Activated T-cell treated with anti-CD3 and anti-CD28 coated beads, Interleukin-2, amount 50 U/mL, for 1 hour (primary cell): Measurements from ENCODE around the gene PAEP.

Experiments used
- DNase-seq: peaks from one replicate; pipeline ENCODE4 v3.0.0-alpha.2; 2020

Gene PAEP

DNA sequence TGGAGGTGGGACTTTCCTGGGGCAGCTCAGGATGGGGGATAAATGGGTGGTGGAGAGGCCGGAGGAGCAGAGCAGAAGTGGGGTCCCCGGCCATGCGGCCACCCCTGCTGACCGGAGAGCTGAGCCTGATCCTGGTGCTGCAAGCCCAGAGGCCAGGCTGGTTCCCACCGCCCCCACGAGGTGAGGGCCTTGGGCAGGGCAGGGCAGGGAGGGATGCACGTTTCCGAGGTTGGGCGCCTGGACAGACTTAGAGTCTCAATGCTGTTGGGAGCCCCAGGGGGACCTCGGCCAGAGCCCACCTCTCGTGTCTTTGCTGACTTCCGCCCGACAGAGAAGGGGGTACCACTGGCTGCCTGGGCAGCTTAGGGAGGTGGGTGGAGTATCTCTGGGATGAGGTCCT is 10.1 kb upstream of the PAEP start:
- no peak for DNase-seq

DNA sequence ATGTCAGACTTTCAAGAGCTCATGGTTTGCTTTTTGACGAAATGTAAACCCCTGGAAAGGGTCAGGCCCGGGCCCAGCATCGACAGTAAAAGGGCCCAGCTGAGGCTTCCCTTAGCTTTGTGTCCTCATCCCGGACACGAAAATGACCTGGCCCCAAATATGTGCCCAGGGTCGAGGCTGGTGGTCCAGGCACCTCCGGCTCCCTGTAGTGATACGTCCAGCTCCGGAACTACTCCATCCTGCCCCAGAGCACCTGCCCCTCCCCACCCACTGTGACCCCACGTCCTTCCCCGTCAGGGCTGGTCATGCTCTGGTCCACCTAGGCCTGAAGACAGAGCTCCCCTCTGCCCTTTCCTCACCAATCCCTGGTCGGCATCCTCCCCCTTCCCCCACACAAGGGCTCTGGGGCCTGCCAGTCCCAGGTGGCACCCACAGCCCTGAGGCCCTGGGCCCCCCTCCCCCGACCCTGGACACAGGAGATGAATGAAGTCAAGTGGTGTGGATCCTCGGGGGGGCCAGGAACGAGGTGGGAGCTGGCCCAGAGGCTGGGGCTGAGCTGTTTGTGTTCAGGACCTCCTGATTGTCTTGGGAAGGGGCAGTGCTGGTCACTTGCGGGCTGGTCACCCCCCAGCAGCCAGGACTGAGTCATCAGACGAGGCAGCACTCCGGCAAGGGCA is 9.4 kb upstream of the PAEP start:
- DNase-seq, result no peak

DNA sequence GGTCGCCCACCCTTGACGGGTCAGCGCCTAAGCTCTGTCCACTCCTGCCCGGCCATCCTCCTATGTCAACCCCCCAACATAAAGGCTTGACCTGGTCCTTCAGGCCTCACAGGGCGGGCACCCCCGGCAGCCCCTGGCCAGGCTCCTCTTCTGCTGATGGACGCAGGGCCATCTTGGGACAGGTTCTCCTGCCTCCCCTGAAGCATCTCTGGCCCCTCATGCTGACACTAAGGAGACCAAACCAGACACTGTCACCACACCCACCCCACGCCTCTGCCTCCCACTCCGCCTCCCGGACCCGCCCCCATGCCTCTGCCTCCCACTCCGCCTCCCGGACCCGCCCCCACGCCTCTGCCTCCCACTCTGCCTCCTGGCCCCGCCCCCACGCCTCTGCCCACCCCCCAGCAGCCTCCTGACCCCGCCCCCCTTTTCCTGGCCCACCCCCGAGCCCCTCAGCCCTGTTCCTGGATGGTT is 8.8 kb upstream of the PAEP start:
- DNase-seq, result no peak

DNA sequence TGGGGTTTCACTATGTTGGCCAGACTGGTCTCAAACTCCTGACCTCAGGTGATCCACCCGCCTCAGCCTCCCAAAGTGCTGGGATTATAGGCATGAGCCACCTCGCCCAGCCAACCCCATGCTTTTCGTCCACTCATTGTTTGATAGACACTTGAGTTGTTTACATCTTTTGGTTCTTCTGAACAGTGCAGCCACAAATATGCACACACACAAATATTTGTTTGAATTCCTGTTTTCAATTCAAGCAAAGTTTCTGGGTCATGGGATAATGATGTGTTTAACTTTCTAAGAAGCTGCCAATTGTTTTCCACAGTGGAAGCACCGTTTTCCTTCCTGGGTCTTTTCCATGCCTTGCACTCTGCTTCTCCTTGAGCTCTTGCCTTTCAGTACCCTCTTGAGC is 6.8 kb upstream of the PAEP start:
- no peak for DNase-seq

DNA sequence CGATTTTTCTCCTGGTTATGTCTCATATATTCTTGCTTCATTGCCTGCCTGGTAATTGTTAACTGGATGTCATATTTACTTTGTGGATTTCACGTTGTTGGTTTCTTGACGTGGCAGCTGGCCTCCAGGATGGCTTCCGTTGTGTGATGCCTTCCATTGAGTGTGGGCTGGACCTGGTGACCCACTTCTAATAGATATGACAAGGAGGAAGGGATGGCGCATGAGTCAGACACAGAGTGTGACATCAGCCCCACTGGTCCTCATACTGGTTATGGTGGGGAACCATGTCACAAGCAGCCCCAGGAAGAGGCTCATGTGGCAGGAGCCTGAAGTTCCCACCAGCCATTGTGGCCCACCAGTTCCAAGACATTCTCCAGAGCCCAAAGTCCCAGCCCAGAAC is 6.4 kb upstream of the PAEP start:
- no peak for DNase-seq

- no peak for DNase-seq
Measured at GRCh38 chr9:135555910-135556309, 5.6 kb upstream of the PAEP start.

GRCh38 chr9:135559606-135560005 is 1.9 kb upstream of the PAEP start:
- no peak for DNase-seq

GRCh38 chr9:135562235-135562745 is 734 bp downstream of the PAEP start:
- DNase-seq, result no peak

DNA sequence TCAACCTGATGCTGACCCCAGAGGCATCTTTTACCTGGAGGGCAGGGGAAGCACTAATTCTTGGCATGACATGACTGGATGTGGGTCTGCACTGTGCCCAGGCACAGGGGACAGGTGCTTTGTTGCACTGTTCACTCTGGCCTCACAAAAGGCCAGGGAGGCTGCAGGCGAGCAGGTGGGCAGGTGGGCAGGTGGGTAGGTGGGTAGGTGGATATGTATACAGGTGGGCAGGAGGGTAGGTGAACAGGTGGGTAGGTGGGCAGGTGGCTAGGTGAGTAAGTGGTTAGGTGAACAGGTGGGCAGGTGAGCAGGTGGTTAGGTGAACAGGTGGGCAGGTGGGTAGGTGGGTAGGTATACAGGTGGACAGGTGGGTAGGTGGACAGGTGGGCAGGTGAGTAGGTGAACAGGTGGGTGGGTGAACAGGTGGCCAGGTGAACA is 1.5 kb downstream of the PAEP start:
- DNase-seq, result no peak

DNA sequence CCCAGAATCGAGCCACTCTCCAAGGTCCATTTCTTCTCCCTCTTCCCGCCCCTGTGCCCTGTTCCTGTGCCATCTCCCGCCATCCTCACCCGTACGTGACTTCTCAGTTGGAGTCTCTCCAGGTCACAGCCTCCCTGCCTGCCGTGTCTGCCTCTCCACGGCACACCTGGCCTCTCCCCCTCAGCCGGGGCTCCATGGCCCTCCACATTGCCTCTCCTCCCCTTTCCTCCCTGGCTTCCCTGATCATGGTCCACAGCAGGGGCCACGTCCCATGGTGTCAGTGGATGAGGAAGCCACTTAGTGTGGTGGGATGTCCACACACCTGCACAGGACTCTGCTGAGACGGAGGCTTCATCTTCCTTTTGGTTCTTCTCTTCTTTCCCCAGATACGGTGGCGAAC is 2.3 kb downstream of the PAEP start:
- no peak for DNase-seq

DNA sequence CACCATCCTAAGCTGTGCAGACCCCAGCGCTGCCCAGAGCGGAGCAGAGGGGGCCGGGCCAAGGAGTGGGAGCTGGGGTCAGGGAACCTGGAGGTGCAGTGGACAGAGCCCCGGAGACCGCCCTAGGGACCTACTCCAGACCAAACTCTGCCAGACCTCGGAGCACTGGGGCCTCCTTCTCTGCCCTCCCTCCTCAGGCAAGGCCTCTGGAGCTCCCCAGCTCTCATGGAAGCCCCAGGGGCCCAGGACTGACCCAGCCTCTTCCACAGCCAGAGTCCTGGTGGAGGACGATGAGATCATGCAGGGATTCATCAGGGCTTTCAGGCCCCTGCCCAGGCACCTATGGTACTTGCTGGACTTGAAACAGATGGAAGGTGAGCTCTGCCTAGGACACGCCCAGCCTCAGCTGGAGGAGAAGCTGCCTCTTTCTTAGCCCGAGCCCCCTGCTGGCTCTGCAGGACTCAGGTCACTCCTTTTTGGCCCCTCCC is 3.6 kb downstream of the PAEP start:
- no peak for DNase-seq

- DNase-seq, result no peak
Measured at GRCh38 chr9:135565636-135566035, 4.1 kb downstream of the PAEP start.

DNA sequence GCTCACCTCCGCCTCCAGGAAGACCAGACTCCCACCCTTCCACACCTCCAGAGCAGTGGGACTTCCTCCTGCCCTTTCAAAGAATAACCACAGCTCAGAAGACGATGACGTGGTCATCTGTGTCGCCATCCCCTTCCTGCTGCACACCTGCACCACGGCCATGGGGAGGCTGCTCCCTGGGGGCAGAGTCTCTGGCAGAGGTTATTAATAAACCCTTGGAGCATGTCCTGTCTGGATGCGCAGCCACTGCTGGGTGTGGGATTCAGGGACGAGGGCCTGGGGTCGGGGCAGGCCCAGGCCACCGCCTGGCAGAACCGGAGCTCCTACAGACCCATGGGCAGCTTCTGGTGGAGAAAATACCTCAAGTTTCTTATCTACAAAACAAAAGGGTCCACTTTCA is 5.0 kb downstream of the PAEP start:
- no peak for DNase-seq

- DNase-seq, result no peak
Measured at GRCh38 chr9:135567311-135567710, 5.8 kb downstream of the PAEP start.

DNA sequence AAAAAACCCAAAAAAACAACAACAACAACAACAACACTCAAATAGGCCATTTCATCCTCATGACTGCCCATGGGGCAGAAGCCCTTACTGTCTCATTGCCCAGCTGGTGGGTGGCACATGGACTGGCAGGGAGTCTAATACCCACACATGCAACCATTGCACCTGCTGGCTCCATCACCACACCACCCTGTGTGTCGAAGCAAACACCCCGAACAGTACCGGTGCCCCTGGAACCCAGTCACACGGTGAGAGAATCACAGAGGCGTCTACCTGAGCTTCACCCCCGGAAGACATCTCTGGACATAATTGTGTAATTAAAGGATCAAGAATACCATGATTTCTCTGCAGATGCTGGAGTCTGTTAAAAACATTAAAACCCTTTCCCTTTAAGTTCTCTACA is 6.5 kb downstream of the PAEP start:
- DNase-seq, result no peak

GRCh38 chr9:135570456-135570855 is 8.9 kb downstream of the PAEP start:
- DNase-seq, result no peak

DNA sequence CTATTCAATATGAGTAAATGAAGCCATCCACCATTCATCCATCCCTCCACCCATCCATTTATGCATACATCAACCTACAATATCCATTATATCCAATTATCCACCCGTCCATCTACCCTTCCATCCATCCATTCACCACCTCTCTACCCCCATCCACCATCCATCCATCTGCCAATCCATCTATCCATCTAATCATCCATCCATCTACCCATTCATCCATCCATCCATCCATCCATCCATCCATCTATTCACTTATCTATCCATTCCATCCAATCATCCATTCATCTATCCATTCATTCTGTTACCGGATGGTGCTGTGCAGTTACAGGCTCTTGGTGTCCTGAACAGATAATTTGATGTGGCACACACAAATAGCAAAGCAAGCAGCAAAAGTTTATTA is 10.7 kb downstream of the PAEP start:
- no peak for DNase-seq

DNA sequence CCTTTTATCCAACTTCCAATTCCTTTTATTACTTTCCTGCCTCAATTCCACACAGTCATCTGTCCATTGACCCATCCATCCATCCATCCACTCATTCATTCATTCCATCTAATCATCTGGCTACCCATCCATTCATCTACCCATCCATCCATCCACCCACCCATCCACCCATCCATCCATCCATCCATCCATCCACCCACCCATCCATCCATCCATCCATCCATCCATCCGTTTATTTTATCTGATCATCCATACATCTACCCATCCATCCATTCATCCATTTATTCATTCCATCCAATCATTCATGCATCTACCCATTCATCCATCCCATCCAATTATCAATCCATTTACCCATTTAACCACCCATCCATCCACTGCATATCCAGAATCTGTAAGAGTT is 11.6 kb downstream of the PAEP start:
- no peak for DNase-seq

DNA sequence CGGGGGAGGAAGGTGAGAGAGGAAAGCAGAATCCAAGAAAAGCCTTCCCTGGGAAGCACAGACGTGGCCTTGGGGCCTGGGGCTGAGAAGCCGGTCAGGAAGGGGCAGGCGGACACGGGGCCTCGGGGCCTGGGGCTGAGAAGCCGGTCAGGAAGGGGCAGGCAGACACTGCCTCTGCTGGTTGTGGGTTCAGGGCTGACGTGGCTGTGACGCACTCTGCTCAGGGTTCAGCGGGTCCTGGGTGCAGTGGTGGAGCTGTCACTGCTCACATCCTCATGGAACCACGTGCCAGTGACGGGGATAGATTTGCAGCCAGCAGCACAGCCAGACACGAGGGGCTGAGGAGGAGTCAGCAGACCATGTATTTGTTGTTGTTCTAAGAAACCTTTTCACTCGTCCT is 12.8 kb downstream of the PAEP start:
- no peak for DNase-seq

DNA sequence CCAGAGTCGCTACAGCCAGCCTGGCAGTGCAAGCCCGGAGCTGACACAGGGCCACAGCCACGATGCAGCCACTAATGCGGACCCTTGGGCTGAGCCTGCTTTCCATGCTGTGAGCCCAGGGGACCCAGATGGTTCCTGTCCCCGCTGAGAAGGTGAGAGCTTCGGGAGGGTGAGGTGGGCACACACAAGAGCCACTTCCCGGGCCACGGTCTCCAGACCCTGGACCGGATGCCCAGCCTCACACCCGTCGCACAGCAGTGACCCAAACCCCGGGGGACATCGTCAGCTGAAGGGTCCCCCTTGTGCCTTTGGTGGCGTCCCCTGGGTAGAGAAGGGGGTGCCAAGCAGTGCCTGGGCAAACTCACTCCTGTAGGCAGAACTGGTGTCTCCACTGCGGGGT is 13.4 kb downstream of the PAEP start:
- DNase-seq, result no peak

DNA sequence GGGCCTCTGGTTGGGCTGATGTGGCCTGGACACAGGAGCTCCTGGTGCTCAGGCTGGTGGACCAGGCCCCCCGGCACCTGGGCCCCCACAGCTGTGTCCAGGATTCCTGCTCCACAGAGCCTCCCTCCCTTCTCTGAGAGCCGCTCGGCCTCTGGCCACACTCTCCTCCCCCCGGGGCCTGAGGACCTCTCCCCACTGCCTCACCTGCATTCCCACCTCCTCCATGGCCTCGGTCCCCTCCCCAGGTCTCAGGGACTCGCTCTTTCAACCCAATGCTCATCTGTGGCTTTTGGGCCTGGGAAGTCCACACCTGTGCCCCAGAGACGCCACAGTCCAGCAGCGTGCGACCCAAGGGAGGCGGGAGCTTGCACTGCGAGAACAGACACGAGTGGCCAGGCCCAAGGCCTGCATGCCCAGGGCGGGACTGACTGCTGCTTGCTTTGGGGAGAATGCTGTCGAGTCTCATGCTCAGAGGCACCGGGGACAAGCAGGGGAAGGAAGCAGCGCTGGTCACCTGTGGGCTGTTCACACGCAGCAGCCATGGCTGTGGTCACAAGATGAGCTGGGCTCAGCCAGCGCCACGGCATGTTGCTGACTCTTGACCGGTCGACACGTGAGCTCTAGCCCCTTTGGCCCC is 14.6 kb downstream of the PAEP start:
- DNase-seq, result no peak

- no peak for DNase-seq
Measured at GRCh38 chr9:135577256-135577655, 15.7 kb downstream of the PAEP start.

DNA sequence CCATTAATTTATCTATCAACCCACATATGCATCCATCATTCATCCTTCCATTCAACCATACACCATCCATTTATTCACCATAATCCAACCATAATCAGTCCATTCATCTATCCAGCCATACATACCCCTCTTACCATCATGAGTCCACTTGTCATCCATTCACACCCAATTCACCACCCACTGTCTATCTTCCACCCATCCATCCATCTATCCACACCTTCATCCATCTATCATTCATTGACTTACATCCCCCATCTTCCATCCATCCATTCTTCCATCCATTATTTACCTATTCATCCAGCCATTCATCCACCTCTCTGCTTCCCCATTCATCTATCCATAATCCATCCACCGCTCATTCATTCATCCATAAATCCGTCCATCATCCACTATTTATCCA is 17.8 kb downstream of the PAEP start:
- DNase-seq, result no peak

- no peak for DNase-seq
Measured at GRCh38 chr9:135579889-135580660, 18.5 kb downstream of the PAEP start.
